Activated CD4-positive, alpha-beta T cell treated with anti-CD3 and anti-CD28 coated beads for 24 hours (primary cell): ENCODE results near the gene CHD9NB.

ENCODE experiments used
- DNase-seq, 2 donors: peaks; one replicate each; pipeline ENCODE4 v3.0.0-alpha.2; 2020; ENCODE audit warnings: low read depth in 2 of 2

CHD9NB gene

DNA sequence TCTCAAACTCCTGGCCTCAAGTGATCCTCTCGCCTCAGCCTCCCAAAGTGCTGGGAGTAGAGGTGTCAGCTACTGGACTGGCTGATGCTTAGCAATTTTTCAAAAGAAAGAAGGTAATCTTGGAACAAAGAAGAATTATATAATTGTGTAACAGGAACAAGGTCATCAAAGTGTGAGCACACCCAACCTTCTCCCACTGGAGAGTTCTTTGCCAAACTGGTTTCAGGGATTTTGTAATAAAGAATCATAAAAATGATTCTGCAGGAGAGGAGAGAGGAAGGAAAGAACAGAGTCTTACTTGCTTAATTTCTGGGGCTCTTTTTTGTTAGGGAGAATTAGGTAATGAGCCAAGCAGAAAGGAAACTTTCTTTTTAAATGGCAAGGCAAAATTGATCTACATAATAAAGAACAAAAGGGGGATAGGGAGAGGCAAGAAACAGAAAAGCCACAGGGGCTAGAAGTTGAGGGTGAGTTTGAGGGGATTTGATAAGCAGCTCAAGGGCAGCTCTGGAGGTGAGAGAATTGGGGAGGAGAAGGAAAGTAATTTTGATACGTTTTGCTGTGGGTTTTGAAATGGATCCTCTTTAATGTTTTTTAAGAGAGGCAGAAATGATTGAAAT is 21.3 kb downstream of the CHD9NB start:
- no peak for DNase-seq

DNA sequence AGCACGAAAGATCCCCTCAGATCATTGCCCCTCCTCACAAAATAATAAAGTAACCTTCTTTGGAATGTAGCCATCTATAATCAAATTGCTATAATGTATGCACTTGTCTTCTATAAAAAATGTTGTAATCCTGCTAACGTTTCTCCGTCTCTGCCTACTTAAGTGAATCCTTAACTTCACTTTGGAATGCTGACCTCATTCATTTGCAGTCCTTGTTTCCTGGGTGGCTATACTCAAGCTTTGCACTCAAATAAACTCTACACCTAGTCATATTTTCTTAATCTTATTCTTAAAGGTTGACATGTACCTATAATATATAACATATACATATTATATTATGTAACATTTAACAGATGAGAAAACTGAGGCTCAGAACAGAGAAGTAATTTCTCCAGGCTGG is 22.7 kb downstream of the CHD9NB start:
- no peak for DNase-seq

DNA sequence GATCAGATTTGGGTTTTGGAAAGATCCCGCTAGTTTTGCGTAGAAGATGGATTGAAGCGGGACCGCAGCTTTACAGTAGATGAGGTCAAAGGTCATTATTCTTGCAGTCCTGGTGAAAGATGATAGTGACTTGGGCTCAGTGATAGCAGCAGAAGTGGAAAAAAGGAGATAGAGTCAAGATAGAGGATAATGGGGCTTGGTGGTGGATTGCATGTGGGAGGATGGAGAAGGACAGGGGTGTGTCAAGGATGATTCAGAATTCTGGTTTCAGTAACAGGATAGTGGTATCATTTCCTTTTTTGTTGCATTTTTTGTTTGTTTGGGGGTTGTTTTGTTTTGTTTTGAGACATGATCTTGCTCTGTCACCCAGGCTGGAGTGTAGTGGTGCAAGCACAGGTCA is 28.7 kb downstream of the CHD9NB start:
- DNase-seq, result no peak

DNA sequence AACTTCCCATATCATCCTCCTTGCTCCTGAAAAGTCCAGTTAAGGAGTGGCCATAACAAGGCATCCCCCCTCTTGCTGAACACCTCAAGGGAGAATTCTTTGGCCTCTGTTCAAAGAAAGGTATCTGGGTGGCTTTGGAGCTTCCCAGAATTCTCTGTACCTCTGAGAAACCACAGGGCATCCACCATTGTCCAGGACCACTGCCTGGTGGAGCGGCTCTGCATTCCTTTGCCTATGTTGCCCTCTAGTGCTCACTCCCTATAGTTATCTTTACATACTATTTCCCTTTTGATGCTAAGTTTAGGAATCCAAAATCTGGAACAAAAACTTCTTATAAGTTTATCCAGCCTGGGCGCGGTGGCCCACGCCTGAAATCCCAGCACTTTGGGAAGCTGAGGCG is 30.3 kb downstream of the CHD9NB start:
- DNase-seq, result no peak

DNA sequence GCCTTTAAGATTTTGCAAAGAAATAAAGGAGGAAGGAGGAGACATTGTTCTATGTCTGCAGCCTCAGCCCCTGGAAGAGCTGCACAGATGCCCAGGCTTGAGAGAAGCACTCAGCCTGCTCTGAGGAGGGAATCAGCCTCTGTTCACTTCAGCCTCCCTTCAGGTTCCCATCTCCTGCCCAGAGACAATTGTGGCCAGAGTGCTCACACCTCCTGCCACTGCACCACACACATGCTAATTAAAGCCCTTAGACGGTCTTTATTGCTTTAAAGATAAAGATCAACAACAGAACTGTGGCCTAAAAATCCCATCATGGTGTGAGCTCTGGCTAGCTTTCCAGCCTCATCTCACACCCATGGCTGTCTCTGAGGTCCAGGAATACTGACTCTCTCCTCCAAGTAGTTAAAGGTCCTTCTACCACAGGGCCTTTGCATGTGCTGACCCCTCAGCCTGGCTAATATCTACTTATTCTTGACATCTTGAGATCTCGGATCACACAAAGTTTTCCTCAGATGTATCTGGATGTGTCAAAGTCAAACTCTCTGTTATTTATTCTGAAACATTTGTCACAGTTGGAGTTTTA is 33.8 kb downstream of the CHD9NB start:
- DNase-seq, result no peak

DNA sequence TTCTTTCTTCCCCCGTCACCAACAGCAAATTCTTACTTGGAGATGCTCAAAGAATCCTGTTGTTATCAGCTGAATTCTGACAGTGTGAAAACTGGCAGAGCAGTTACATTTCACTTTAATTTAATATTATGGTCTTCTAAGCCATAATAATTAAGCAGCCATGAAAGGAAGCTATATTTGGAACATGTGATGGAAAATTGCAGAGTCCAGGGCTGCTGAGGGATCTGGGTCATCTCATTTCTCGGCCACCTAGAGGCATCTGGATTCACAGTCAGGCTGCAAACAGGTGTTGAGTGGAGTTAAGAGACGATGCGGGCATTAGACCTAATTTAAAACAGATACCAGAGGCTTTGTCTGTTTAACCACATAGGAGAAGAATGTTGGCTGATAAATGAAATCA is 38.4 kb downstream of the CHD9NB start:
- no peak for DNase-seq

DNA sequence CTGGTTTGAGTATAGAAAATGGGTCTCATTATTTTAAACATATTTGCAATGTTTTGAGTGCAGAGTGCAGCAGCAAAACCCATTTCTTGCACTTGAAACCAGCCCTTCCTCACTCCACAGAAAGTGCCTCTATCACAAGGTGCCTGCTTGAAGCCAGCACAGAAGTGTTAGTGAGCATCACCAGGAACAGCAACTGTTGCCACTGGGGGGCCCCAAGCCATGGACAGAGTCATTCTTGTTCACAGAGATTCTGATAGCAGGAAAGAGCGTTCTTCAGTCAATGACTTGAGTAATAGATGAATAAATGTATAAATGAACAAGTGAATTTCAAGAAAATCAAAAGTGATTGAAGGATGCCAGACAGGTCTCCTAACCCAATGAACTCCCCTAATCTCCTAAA is 45.6 kb downstream of the CHD9NB start:
- DNase-seq, result no peak

DNA sequence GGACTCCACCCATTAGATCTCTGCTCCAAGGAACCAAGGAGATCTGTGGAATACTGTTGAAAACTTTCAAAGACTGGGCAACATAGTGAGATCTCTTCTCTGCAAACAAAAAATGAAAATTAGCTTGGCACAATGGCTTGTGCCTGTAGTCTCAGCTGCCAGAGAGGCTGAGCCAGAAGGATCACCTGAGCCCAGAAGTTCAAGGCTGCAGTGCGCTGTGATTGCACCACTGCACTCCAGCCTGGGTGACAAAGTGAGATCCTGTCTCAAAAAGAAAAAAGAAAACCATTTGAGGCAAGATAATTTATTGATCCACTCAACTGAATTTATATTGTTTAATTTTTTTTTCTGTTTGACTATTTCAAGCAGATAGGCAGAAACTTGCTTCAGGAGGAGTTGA is 54.8 kb downstream of the CHD9NB start:
- no peak for DNase-seq

DNA sequence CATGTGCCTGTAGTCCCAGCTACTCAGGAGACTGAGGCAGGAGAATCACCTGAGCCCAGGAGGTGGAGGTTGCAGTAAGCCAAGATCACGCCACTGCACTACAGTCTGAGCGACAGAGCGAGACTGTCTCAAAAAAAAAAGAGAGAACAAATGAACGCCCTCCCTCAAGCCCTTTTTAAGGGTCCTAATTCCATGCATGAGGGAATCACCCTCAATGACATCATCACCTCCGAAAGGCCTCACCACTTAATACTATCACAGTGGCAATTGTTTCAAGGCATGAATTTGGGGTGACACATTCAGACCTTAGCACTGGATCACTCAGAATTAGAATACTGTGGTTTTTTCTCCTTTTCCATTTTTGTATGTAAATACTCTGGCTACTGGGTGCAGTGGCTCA is 57.8 kb downstream of the CHD9NB start:
- no peak for DNase-seq

DNA sequence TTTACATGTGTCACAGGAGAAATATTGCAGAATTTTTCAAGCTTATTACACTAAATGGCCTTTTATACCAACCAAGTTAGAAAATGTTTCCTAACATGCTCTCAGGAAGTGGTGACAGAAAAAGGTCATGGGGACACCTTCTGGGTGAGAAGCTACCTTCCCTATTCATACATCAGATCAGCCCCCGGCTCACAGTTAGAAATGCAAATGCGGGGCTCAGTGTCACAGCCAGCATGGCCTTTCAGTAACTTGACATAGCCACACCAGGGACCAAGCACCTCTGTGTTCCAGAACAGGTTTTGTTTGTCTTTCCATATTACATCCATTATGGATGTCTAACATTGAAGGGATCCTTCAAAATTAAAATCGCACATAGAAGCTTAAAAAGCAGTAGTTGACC is 59.5 kb downstream of the CHD9NB start:
- no peak for DNase-seq

DNA sequence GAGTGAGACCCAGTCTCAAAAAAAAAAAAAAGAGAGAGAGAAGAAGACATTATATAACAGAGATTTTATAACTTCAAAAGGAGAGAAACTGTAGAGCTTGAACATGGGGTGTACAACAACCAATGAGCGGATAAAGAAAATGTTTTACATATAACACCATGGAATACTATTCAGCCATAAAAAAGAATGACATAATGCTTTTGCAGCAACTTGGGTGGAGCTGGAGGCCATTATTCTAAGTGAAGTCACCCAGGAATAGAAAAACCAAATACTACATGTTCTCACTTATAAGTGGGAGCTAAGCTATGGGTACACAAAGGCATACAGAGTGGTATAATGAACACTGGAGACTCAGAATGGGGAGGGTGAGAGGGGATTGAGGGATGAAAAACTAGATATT is 61.1 kb downstream of the CHD9NB start:
- DNase-seq, result no peak
